ENCODE measurements around the gene DAGLA.

The DAGLA gene

DNA sequence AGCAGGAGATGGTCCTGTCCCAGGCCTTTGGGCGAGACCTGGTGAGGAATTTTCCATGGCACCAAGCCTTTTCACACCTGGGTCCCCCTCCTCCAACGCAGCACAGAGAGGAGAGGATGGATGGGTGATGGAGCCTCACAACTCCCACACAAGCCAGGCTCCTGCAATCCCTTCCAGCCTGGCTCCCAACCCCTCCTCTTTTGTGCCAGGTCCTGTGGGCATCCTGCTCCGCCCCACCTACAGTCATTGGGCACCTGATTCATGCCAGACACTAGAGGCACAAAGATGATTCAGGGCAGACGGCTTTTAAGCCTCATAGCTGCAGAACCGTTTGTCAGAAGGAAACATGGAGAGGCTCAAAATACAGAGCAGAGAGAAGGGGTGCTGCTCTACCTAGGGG is 56.1 kb downstream of the DAGLA start:
- Histone ChIP-seq H3K4me3 (ENCODE audit: low read length) (no peak overlapping the region), H3K9me3 (ENCODE audit: low read length) (no peaks in the 10 kb centered on the region), H3K36me3 (ENCODE audit: insufficient read depth, low read length) (peaks cover 30% of the 10 kb centered on the region), H2AFZ (ENCODE audit: low read depth, low read length) (no peak overlapping the region), H3K27me3 (ENCODE audit: insufficient read depth, low read length) (no peaks in the 10 kb centered on the region), H3K4me1 (ENCODE audit: insufficient read depth, low read length) (peaks cover 5% of the 10 kb centered on the region)

DNA sequence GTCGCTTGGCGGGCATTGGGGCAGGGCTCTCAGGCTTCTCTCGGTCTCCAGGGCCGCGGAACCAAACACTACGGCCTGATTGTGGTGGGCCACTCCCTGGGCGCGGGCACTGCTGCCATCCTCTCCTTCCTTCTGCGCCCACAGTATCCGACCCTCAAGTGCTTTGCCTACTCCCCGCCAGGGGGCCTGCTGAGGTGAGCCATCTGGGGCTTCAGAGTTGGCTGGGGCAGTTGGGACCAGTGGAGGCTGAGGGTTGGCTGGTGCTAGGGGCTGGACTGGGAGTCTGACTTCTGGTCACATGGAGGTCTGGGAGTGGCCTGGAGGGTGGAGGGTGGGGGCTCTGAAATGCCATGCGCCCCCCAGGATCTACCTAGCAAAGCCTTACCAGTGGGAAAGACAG is 56.9 kb downstream of the DAGLA start:
- H3K4me3 ChIP-seq (ENCODE audit: low read length): no peak overlapping the region
- H3K27me3 ChIP-seq (ENCODE audit: insufficient read depth, low read length): no peaks in the 10 kb centered on the region
- H3K9me3 ChIP-seq (ENCODE audit: low read length): no peaks in the 10 kb centered on the region
- no peak overlapping the region for H2AFZ ChIP-seq (ENCODE audit: low read depth, low read length)
- peaks cover 5% of the 10 kb centered on the region for H3K4me1 ChIP-seq (ENCODE audit: insufficient read depth, low read length)
- H3K36me3 ChIP-seq (ENCODE audit: insufficient read depth, low read length): peaks cover 32% of the 10 kb centered on the region

GRCh38 chr11:61737636-61738386 is 57.6 kb downstream of the DAGLA start:
- Histone ChIP-seq H3K4me3 (ENCODE audit: low read length) (no peak overlapping the region), H3K9me3 (ENCODE audit: low read length) (no peaks in the 10 kb centered on the region), H2AFZ (ENCODE audit: low read depth, low read length) (no peak overlapping the region), H3K27me3 (ENCODE audit: insufficient read depth, low read length) (no peaks in the 10 kb centered on the region), H3K4me1 (ENCODE audit: insufficient read depth, low read length) (peaks cover 5% of the 10 kb centered on the region), H3K36me3 (ENCODE audit: insufficient read depth, low read length) (peaks cover 36% of the 10 kb centered on the region)

GRCh38 chr11:61738776-61739175 is 58.6 kb downstream of the DAGLA start:
- Histone ChIP-seq H3K4me1 (ENCODE audit: insufficient read depth, low read length) (no peaks in the 10 kb centered on the region), H3K27me3 (ENCODE audit: insufficient read depth, low read length) (no peaks in the 10 kb centered on the region), H2AFZ (ENCODE audit: low read depth, low read length) (no peak overlapping the region), H3K9me3 (ENCODE audit: low read length) (no peaks in the 10 kb centered on the region), H3K4me3 (ENCODE audit: low read length) (no peak overlapping the region), H3K36me3 (ENCODE audit: insufficient read depth, low read length) (peaks cover 38% of the 10 kb centered on the region)

- no peaks in the 10 kb centered on the region for H3K4me1 ChIP-seq (ENCODE audit: insufficient read depth, low read length)
- no peak overlapping the region for H2AFZ ChIP-seq (ENCODE audit: low read depth, low read length)
- H3K36me3 ChIP-seq (ENCODE audit: insufficient read depth, low read length): peaks cover 42% of the 10 kb centered on the region
- H3K9me3 ChIP-seq (ENCODE audit: low read length): no peaks in the 10 kb centered on the region
- H3K27me3 ChIP-seq (ENCODE audit: insufficient read depth, low read length): no peaks in the 10 kb centered on the region
- H3K4me3 ChIP-seq (ENCODE audit: low read length): no peak overlapping the region
These were observed 59.2 kb downstream of the DAGLA start for GRCh38 chr11:61739413-61739812.

DNA sequence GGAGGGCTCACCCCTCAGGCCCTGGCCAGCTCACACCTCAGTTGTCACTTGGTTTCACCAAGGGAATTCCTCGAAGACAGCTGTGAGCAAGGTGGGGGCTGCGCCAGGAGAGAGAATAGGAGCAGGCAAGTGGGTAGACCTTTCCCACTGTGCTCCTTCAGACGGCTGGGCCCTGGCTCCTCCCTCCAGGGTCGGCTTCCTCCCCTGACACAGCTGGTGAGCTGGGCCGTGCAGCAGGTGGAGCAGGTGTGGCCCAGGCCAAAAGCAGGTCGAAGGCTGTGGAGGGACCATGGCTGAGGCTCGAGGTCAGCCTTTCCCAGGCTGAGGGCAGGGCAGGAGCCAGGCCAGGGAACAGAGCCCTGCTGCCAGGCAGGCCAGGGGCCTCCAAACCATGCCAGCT is 59.8 kb downstream of the DAGLA start:
- Histone ChIP-seq H3K27me3 (ENCODE audit: insufficient read depth, low read length) (no peaks in the 10 kb centered on the region), H3K4me1 (ENCODE audit: insufficient read depth, low read length) (no peaks in the 10 kb centered on the region), H3K9me3 (ENCODE audit: low read length) (no peaks in the 10 kb centered on the region), H3K4me3 (ENCODE audit: low read length) (no peak overlapping the region), H2AFZ (ENCODE audit: low read depth, low read length) (no peak overlapping the region), H3K36me3 (ENCODE audit: insufficient read depth, low read length) (peaks cover 44% of the 10 kb centered on the region)

DNA sequence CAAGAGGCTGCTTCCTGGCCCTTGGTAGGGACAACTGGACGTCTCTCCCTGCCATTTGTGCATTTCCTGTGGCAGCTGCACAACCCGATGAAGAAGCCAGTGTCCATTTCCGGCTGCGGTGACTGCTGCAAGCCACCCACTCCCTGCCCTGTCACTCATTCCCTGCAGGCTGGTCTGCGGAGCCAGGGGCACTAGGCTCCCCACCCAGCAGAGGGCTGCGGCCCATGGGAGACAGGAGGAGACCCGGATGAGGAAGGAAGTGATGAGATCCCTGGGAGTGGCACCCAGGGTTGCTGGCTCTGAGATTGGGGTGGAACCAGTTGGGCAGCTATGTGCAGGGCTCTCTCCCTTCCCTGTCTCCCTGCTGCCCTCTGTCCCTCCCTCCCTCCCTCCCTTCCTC is 62.2 kb downstream of the DAGLA start:
- Histone ChIP-seq H3K9me3 (ENCODE audit: low read length) (no peaks in the 10 kb centered on the region), H2AFZ (ENCODE audit: low read depth, low read length) (no peak overlapping the region), H3K36me3 (ENCODE audit: insufficient read depth, low read length) (peaks cover 35% of the 10 kb centered on the region)

DNA sequence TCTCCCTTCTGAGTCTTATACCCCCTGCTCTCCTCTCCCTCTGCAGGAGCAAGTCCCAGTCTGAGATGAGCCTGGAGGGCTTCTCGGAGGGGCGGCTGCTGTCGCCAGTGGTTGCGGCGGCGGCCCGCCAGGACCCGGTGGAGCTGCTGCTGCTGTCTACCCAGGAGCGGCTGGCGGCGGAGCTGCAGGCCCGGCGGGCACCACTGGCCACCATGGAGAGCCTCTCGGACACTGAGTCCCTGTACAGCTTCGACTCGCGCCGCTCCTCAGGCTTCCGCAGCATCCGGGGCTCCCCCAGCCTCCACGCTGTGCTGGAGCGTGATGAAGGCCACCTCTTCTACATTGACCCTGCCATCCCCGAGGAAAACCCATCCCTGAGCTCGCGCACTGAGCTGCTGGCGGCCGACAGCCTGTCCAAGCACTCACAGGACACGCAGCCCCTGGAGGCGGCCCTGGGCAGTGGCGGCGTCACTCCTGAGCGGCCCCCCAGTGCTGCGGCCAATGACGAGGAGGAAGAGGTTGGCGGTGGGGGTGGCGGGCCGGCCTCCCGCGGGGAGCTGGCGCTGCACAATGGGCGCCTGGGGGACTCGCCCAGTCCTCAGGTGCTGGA is 63.4 kb downstream of the DAGLA start:
- Histone ChIP-seq H2AFZ (ENCODE audit: low read depth, low read length) (no peak overlapping the region), H3K4me3 (ENCODE audit: low read length) (no peak overlapping the region), H3K36me3 (ENCODE audit: insufficient read depth, low read length) (peaks cover 30% of the 10 kb centered on the region), H3K4me1 (ENCODE audit: insufficient read depth, low read length) (peaks cover 24% of the 10 kb centered on the region), H3K9me3 (ENCODE audit: low read length) (no peaks in the 10 kb centered on the region), H3K27me3 (ENCODE audit: insufficient read depth, low read length) (no peaks in the 10 kb centered on the region)

More for the DNA sequence above, 62.2 kb downstream of the DAGLA start:
- no peak overlapping the region for H3K4me3 ChIP-seq (ENCODE audit: low read length)
- H3K4me1 ChIP-seq (ENCODE audit: insufficient read depth, low read length): peaks cover 13% of the 10 kb centered on the region
- H3K27me3 ChIP-seq (ENCODE audit: insufficient read depth, low read length): no peaks in the 10 kb centered on the region

DNA sequence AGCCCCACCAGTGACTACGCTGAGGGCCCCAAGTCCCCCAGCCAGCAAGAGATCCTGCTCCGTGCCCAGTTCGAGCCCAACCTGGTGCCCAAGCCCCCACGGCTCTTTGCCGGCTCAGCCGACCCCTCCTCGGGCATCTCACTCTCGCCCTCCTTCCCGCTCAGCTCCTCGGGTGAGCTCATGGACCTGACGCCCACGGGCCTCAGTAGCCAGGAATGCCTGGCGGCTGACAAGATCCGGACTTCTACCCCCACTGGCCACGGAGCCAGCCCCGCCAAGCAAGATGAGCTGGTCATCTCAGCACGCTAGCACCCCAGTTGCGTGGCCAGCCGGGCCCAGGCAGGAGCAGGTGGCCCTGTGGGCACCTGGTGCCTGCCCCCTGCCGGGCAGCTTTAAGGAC is 64.0 kb downstream of the DAGLA start:
- peaks cover 30% of the 10 kb centered on the region for H3K36me3 ChIP-seq (ENCODE audit: insufficient read depth, low read length)
- H3K9me3 ChIP-seq (ENCODE audit: low read length): no peaks in the 10 kb centered on the region
- H3K4me1 ChIP-seq (ENCODE audit: insufficient read depth, low read length): peaks cover 30% of the 10 kb centered on the region
- no peak overlapping the region for H2AFZ ChIP-seq (ENCODE audit: low read depth, low read length)
- H3K4me3 ChIP-seq (ENCODE audit: low read length): no peak overlapping the region
- no peaks in the 10 kb centered on the region for H3K27me3 ChIP-seq (ENCODE audit: insufficient read depth, low read length)

DNA sequence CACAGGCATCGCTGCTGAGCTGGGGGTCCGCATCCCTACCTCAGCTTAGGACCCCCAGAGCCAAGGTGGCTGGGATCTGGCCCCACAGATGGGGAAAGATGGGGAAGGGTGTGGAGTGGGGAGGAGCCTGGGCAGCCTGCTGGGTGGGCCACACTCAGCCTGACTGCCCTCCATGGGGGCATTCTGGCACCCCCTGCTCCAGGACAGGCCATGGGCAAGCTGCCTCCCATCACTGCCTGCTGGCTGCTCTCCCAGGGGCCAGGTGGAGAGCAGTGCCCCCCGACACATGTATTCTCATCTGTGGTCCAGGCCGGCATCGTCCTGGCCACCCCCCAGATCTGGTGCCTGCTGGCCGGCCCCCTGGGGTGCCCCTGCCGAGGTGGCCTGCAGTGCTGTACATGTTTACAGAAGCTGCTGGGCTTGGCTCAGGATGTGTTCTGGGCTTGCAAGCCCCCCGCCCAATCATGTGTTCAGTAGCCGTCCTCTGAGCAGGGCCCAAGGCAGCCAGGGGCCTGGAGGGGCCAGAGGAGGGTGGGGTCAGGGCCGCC is 64.5 kb downstream of the DAGLA start:
- H3K4me1 ChIP-seq (ENCODE audit: insufficient read depth, low read length): peaks cover 35% of the 10 kb centered on the region
- no peak overlapping the region for H3K4me3 ChIP-seq (ENCODE audit: low read length)
- H3K27me3 ChIP-seq (ENCODE audit: insufficient read depth, low read length): no peaks in the 10 kb centered on the region
- no peak overlapping the region for H2AFZ ChIP-seq (ENCODE audit: low read depth, low read length)
- H3K9me3 ChIP-seq (ENCODE audit: low read length): no peaks in the 10 kb centered on the region
- H3K36me3 ChIP-seq (ENCODE audit: insufficient read depth, low read length): peaks cover 30% of the 10 kb centered on the region

GRCh38 chr11:61745781-61746441 is 65.7 kb downstream of the DAGLA start:
- Histone ChIP-seq H3K4me3 (ENCODE audit: low read length) (no peak overlapping the region), H2AFZ (ENCODE audit: low read depth, low read length) (no peak overlapping the region), H3K36me3 (ENCODE audit: insufficient read depth, low read length) (peaks cover 23% of the 10 kb centered on the region), H3K9me3 (ENCODE audit: low read length) (no peaks in the 10 kb centered on the region), H3K4me1 (ENCODE audit: insufficient read depth, low read length) (peaks cover 40% of the 10 kb centered on the region), H3K27me3 (ENCODE audit: insufficient read depth, low read length) (no peaks in the 10 kb centered on the region)

DNA sequence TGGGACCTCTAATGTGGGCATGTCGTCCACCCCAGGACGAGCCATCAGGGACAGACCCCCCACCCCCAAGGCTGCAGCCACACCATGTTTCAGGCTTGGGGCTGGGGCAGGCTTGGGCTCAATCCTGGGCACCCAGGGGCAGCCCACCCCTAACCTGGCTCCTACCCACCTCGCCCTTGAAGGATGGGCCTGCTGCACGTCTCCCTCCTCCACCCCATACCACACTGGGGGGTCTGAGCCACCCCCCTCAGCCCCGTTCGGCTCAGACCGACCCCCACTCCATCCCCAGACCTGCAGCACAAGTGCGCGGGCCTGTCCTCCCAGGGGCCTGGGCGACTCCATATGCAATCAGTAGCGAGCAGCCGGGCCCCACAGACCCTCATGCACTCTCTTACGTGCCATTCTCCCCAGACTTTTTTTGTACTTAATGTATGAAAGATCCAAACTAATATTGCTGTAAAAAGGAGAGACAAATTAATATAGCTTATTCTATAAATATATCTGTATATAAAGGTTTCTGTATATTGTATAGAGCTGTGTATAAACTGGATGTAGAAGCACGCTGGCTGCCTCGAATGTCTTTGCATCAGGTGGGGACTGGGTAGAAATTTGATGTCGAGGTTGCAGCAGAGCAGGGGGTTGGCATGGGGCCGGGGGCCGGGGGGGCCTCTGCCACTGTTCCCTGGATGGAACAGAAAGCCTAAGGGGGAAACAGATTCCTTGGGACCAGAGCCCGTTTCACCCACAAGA is 66.4 kb downstream of the DAGLA start:
- Histone ChIP-seq H2AFZ (ENCODE audit: low read depth, low read length) (no peak overlapping the region), H3K27me3 (ENCODE audit: insufficient read depth, low read length) (no peaks in the 10 kb centered on the region), H3K4me1 (ENCODE audit: insufficient read depth, low read length) (peaks cover 40% of the 10 kb centered on the region), H3K4me3 (ENCODE audit: low read length) (no peak overlapping the region), H3K36me3 (ENCODE audit: insufficient read depth, low read length) (peaks cover 18% of the 10 kb centered on the region), H3K9me3 (ENCODE audit: low read length) (no peaks in the 10 kb centered on the region)
